HEK293 (cell line): ENCODE results near the gene CDKL5.

ENCODE experiments used
- BCL11B ChIP-seq: fragments of 450-650 bp; formaldehyde crosslinking; IDR thresholded peaks from 2 replicates; pipeline ENCODE4 v1.5.1; 2016; ENCODE audit warnings: low read depth, missing biosample characterization, missing genetic modification characterization
- ZNF132 ChIP-seq: fragments of 450-650 bp; formaldehyde crosslinking; IDR thresholded peaks from 2 replicates; pipeline ENCODE4 v1.5.1; 2017; ENCODE audit warnings: missing biosample characterization, missing genetic modification characterization, borderline replicate concordance
- ZNF146 ChIP-seq: fragments of 450-650 bp; formaldehyde crosslinking; IDR thresholded peaks from 2 replicates; pipeline ENCODE4 v1.5.1; 2016; ENCODE audit warnings: missing biosample characterization, missing genetic modification characterization
- ZNF16 ChIP-seq: fragments of 450-650 bp; formaldehyde crosslinking; IDR thresholded peaks from 2 replicates; pipeline ENCODE4 v1.5.1; 2016; ENCODE audit warnings: low read depth, missing biosample characterization, missing genetic modification characterization
- ZNF341 ChIP-seq: fragments of 450-650 bp; formaldehyde crosslinking; IDR thresholded peaks from 2 replicates; pipeline ENCODE4; 2016; ENCODE audit warnings: low read depth, missing biosample characterization, missing genetic modification characterization
- ZNF426 ChIP-seq: fragments of 450-650 bp; formaldehyde crosslinking; IDR thresholded peaks from 2 replicates; pipeline ENCODE4 v1.5.1; 2017; ENCODE audit warnings: missing biosample characterization, missing genetic modification characterization, mild to moderate bottlenecking, inconsistent platforms, moderate library complexity
- ZNF549 ChIP-seq: fragments of 450-650 bp; IDR thresholded peaks from 2 replicates; pipeline ENCODE4 v1.5.1; 2018; ENCODE audit warnings: missing biosample characterization, missing genetic modification characterization, mild to moderate bottlenecking, inconsistent platforms, moderate library complexity
- TF ChIP-seq, protein P1 (sequence below): fragments of 450-650 bp; formaldehyde crosslinking; IDR thresholded peaks from 2 replicates; pipeline ENCODE4 v1.5.1; 2016; ENCODE audit warnings: missing biosample characterization, missing genetic modification characterization
- TF ChIP-seq, protein P2 (sequence below): fragments of 450-650 bp; formaldehyde crosslinking; IDR thresholded peaks from 2 replicates; pipeline ENCODE4 v1.5.1; 2016; ENCODE audit warnings: missing biosample characterization, missing genetic modification characterization
- TF ChIP-seq, protein P3 (sequence below): fragments of 450-650 bp; formaldehyde crosslinking; IDR thresholded peaks from 2 replicates; pipeline ENCODE4 v1.5.1; 2016; ENCODE audit warnings: missing biosample characterization, missing genetic modification characterization

DNA sequence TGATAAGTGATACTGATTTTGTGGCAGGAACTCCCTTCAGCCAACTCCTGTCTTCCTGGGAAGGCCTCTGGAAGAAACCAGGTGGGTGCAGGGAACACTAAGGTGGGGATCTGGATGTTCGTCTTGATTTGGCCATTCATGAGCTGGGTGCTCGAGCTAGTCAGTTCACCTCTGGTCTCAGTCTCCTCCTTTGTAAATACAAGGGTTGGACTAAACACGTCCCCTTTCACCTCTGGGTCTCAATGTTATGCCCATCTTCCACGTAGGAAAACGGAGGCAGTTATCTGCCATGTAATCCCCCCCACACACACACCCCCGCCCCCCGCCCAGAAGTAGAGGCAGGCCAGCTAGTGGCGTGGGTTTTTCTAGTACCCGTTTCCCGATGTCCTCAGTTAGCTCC lies 250.6 kb downstream of the CDKL5 start:
- TF ChIP-seq, protein P1, sequence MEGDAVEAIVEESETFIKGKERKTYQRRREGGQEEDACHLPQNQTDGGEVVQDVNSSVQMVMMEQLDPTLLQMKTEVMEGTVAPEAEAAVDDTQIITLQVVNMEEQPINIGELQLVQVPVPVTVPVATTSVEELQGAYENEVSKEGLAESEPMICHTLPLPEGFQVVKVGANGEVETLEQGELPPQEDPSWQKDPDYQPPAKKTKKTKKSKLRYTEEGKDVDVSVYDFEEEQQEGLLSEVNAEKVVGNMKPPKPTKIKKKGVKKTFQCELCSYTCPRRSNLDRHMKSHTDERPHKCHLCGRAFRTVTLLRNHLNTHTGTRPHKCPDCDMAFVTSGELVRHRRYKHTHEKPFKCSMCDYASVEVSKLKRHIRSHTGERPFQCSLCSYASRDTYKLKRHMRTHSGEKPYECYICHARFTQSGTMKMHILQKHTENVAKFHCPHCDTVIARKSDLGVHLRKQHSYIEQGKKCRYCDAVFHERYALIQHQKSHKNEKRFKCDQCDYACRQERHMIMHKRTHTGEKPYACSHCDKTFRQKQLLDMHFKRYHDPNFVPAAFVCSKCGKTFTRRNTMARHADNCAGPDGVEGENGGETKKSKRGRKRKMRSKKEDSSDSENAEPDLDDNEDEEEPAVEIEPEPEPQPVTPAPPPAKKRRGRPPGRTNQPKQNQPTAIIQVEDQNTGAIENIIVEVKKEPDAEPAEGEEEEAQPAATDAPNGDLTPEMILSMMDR (tag by site-specific recombination), result no peak
- no peak for TF ChIP-seq ZNF549
- TF ChIP-seq ZNF16 (tag by site-specific recombination), result no peak
- no peak for TF ChIP-seq BCL11B (tag by site-specific recombination)
- TF ChIP-seq, protein P2, sequence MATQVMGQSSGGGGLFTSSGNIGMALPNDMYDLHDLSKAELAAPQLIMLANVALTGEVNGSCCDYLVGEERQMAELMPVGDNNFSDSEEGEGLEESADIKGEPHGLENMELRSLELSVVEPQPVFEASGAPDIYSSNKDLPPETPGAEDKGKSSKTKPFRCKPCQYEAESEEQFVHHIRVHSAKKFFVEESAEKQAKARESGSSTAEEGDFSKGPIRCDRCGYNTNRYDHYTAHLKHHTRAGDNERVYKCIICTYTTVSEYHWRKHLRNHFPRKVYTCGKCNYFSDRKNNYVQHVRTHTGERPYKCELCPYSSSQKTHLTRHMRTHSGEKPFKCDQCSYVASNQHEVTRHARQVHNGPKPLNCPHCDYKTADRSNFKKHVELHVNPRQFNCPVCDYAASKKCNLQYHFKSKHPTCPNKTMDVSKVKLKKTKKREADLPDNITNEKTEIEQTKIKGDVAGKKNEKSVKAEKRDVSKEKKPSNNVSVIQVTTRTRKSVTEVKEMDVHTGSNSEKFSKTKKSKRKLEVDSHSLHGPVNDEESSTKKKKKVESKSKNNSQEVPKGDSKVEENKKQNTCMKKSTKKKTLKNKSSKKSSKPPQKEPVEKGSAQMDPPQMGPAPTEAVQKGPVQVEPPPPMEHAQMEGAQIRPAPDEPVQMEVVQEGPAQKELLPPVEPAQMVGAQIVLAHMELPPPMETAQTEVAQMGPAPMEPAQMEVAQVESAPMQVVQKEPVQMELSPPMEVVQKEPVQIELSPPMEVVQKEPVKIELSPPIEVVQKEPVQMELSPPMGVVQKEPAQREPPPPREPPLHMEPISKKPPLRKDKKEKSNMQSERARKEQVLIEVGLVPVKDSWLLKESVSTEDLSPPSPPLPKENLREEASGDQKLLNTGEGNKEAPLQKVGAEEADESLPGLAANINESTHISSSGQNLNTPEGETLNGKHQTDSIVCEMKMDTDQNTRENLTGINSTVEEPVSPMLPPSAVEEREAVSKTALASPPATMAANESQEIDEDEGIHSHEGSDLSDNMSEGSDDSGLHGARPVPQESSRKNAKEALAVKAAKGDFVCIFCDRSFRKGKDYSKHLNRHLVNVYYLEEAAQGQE (tag by site-specific recombination), result no peak
- TF ChIP-seq ZNF132 (tag by site-specific recombination), result no peak
- TF ChIP-seq, protein P3, sequence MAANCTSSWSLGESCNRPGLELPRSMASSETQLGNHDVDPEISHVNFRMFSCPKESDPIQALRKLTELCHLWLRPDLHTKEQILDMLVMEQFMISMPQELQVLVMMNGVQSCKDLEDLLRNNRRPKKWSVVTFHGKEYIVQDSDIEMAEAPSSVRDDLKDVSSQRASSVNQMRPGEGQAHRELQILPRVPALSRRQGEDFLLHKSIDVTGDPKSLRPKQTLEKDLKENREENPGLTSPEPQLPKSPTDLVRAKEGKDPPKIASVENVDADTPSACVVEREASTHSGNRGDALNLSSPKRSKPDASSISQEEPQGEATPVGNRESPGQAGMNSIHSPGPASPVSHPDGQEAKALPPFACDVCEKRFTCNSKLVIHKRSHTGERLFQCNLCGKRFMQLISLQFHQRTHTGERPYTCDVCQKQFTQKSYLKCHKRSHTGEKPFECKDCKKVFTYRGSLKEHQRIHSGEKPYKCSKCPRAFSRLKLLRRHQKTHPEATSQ, result no peak
- TF ChIP-seq ZNF341 (tag by site-specific recombination), result no peak
- TF ChIP-seq ZNF426 (tag by site-specific recombination), result no peak
- no peak for TF ChIP-seq ZNF146 (tag by site-specific recombination)
